ENCODE results near the gene FOXI1.

DNA sequence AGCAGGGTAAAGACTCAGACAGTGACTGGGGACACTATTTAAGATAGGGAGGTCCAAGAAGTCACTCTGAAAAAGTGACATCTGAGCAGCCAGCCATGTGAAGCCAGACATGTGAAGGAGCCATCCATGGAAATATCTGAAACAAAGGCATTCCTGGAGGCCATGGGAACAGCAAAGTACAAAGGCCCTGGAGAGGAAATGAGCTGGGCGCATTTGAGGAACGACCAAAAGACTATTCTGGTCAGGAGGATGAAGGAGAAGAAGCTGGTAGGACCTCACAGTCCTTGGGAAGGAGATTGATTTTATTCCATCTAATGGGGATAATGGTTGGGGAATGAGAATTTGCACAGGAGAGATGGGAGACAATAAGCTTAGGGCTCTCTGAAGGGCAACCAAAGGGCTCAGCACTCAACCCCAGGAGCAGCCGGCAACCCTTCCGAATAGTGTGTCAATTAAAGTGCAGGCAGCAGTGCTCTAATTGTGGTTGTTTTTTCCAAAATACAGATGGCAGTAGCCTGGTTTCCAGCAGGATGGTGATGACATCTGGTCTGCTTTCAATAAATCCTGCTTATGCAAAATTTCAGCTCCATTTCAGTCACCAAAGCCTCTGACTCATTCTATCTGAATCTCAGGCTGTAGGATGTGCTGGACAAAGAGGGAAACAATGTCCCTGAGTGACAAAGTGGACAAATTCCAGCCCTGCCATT lies 26.7 kb downstream of the FOXI1 start:
- TF ChIP-seq, protein P1, sequence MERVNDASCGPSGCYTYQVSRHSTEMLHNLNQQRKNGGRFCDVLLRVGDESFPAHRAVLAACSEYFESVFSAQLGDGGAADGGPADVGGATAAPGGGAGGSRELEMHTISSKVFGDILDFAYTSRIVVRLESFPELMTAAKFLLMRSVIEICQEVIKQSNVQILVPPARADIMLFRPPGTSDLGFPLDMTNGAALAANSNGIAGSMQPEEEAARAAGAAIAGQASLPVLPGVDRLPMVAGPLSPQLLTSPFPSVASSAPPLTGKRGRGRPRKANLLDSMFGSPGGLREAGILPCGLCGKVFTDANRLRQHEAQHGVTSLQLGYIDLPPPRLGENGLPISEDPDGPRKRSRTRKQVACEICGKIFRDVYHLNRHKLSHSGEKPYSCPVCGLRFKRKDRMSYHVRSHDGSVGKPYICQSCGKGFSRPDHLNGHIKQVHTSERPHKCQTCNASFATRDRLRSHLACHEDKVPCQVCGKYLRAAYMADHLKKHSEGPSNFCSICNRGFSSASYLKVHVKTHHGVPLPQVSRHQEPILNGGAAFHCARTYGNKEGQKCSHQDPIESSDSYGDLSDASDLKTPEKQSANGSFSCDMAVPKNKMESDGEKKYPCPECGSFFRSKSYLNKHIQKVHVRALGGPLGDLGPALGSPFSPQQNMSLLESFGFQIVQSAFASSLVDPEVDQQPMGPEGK (CRISPR knock-in tag; IDR thresholded peaks at IDR 0.05; ENCODE audit: borderline replicate concordance), result no peak
- TF ChIP-seq CSDC2 (CRISPR knock-in tag; IDR thresholded peaks at IDR 0.05), result no peak
- TF ChIP-seq ZFP30 (CRISPR knock-in tag; IDR thresholded peaks at IDR 0.05), result no peak
- TF ChIP-seq ARNTL (CRISPR knock-in tag; IDR thresholded peaks at IDR 0.05; ENCODE audit: borderline replicate concordance, low read depth), result no peak
- TF ChIP-seq, protein P2, sequence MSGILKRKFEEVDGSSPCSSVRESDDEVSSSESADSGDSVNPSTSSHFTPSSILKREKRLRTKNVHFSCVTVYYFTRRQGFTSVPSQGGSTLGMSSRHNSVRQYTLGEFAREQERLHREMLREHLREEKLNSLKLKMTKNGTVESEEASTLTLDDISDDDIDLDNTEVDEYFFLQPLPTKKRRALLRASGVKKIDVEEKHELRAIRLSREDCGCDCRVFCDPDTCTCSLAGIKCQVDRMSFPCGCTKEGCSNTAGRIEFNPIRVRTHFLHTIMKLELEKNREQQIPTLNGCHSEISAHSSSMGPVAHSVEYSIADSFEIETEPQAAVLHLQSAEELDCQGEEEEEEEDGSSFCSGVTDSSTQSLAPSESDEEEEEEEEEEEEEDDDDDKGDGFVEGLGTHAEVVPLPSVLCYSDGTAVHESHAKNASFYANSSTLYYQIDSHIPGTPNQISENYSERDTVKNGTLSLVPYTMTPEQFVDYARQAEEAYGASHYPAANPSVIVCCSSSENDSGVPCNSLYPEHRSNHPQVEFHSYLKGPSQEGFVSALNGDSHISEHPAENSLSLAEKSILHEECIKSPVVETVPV (CRISPR knock-in tag; IDR thresholded peaks at IDR 0.05), result no peak
- TF ChIP-seq ZFP3 (CRISPR knock-in tag; IDR thresholded peaks at IDR 0.05), result no peak
- TF ChIP-seq RARB (CRISPR knock-in tag; IDR thresholded peaks at IDR 0.05), result no peak
- TF ChIP-seq BACH2 (CRISPR knock-in tag; IDR thresholded peaks at IDR 0.05; ENCODE audit: borderline replicate concordance), result no peak
